ENCODE results near the gene ZNF804B. TPM values are rescaled to one million over a fixed set of nuclear protein-coding genes. Genes with fewer than 3 reads are reported as not detected.

ZNF804B gene
- total RNA-seq, 3 donors from 2014 or later: 0.33 TPM; not detected in 2

- DNase-seq (ENCODE audit: low spot score in 2 of 2): no peak
- Histone ChIP-seq H3K36me3 (no peaks in the 10 kb centered on the region), H3K27ac (no peak overlapping the region), H3K27me3 (no peaks in the 10 kb centered on the region), H3K4me3 (no peak overlapping the region), H3K4me1 (no peaks in the 10 kb centered on the region), H3K9me3 (no peaks in the 10 kb centered on the region)
- intact Hi-C loops (cut with DNase I; ENCODE audit: low total_unique reads): no loop called here
- TF ChIP-seq CTCF (IDR thresholded peaks at IDR 0.05) (no peak), POLR2AphosphoS5 (IDR thresholded peaks at IDR 0.05) (no peak), POLR2A (IDR thresholded peaks at IDR 0.05) (no peak)
These were observed 312.6 kb downstream of the ZNF804B start for GRCh38 chr7:89072081-89072480.

GRCh38 chr7:89073776-89074175, 314.3 kb downstream of the ZNF804B start:
- Histone ChIP-seq H3K4me1 (no peaks in the 10 kb centered on the region), H3K9me3 (no peaks in the 10 kb centered on the region), H3K4me3 (no peak overlapping the region), H3K36me3 (no peaks in the 10 kb centered on the region), H3K27me3 (no peaks in the 10 kb centered on the region), H3K27ac (no peak overlapping the region)
- intact Hi-C loops (cut with DNase I; ENCODE audit: low total_unique reads): no loop called here
- TF ChIP-seq POLR2AphosphoS5 (IDR thresholded peaks at IDR 0.05): no peak
- TF ChIP-seq CTCF (IDR thresholded peaks at IDR 0.05): no peak
- TF ChIP-seq POLR2A (IDR thresholded peaks at IDR 0.05): no peak
- DNase-seq (ENCODE audit: low spot score in 2 of 2): no peak

GRCh38 chr7:89077992-89078391, 318.5 kb downstream of the ZNF804B start:
- no peaks in the 10 kb centered on the region for H3K4me1 ChIP-seq
- no peak overlapping the region for H3K4me3 ChIP-seq
- H3K27me3 ChIP-seq: no peaks in the 10 kb centered on the region
- H3K36me3 ChIP-seq: no peaks in the 10 kb centered on the region
- H3K27ac ChIP-seq: no peak overlapping the region
- TF ChIP-seq POLR2AphosphoS5 (IDR thresholded peaks at IDR 0.05): no peak
- no peak for TF ChIP-seq POLR2A (IDR thresholded peaks at IDR 0.05)
- no peak for TF ChIP-seq CTCF (IDR thresholded peaks at IDR 0.05)
- DNase-seq (ENCODE audit: low spot score in 2 of 2): no peak
- no peaks in the 10 kb centered on the region for H3K9me3 ChIP-seq
- intact Hi-C loops (cut with DNase I; ENCODE audit: low total_unique reads): no loop called here

- Histone ChIP-seq H3K36me3 (no peaks in the 10 kb centered on the region), H3K27me3 (no peaks in the 10 kb centered on the region), H3K4me1 (no peaks in the 10 kb centered on the region), H3K4me3 (no peak overlapping the region), H3K9me3 (no peaks in the 10 kb centered on the region), H3K27ac (no peak overlapping the region)
- TF ChIP-seq POLR2AphosphoS5 (IDR thresholded peaks at IDR 0.05) (no peak), CTCF (IDR thresholded peaks at IDR 0.05) (no peak), POLR2A (IDR thresholded peaks at IDR 0.05) (no peak)
- intact Hi-C loops (cut with DNase I; ENCODE audit: low total_unique reads): no loop called here
- no peak for DNase-seq (ENCODE audit: low spot score in 2 of 2)
These were observed 326.1 kb downstream of the ZNF804B start for GRCh38 chr7:89085580-89085979.

- Histone ChIP-seq H3K27me3 (no peaks in the 10 kb centered on the region), H3K9me3 (no peaks in the 10 kb centered on the region), H3K36me3 (no peaks in the 10 kb centered on the region), H3K4me1 (no peaks in the 10 kb centered on the region), H3K4me3 (no peak overlapping the region), H3K27ac (no peak overlapping the region)
- DNase-seq (ENCODE audit: low spot score in 2 of 2): no peak
- TF ChIP-seq POLR2AphosphoS5 (IDR thresholded peaks at IDR 0.05) (no peak), CTCF (IDR thresholded peaks at IDR 0.05) (no peak), POLR2A (IDR thresholded peaks at IDR 0.05) (no peak)
- intact Hi-C loops (cut with DNase I; ENCODE audit: low total_unique reads): no loop called here
These were observed 332.1 kb downstream of the ZNF804B start for GRCh38 chr7:89091550-89091949.

Data from breast epithelium (tissue), 4 donors.